Activated naive CD4-positive, alpha-beta T cell treated with anti-CD3 and anti-CD28 coated beads, Interleukin-2, amount 50 U/mL, for 72 hours (primary cell): ENCODE results near the gene ZAR1L. TPM values are rescaled to one million over a fixed set of nuclear protein-coding genes. Genes with fewer than 3 reads are reported as not detected.
"Not testable (repeated sequence)": the region's sequence is repeated elsewhere in the genome, so short reads cannot be mapped to it uniquely, and the experiment has no call there.

ENCODE experiments used
- ATAC-seq, 2 donors: fragments of 150-1000 bp; cut with Tn5 transposase; 2 replicates each; pipeline ENCODE4 v1.10.0; 2021; ENCODE audit warnings: mild to moderate bottlenecking in 2 of 2, moderate library complexity in 2 of 2
- DNase-seq, 2 donors: peaks; one replicate each; pipeline ENCODE4 v3.0.0; 2021 to 2022; ENCODE audit warnings: low spot score in 2 of 2
- H3K27ac Mint-ChIP-seq, 2 donors: one replicate each; pipeline ENCODE4 v1.8.0; 2022; ENCODE audit warnings: mild to moderate bottlenecking in 2 of 2, mixed read lengths in 2 of 2
- H3K36me3 Mint-ChIP-seq, 2 donors: one replicate each; pipeline ENCODE4 v1.8.0; 2022; ENCODE audit warnings: mixed read lengths in 2 of 2
- H3K9me3 Mint-ChIP-seq, 2 donors: one replicate each; pipeline ENCODE4 v1.8.0; 2022; ENCODE audit warnings: mixed read lengths in 2 of 2
- total RNA-seq, 2 donors: library from RNA; stranded (reverse); gene quantifications; one replicate each; pipeline ENCODE4 v1.2.3, GENCODE V29; 2022

ZAR1L gene
- not detected for total RNA-seq

DNA sequence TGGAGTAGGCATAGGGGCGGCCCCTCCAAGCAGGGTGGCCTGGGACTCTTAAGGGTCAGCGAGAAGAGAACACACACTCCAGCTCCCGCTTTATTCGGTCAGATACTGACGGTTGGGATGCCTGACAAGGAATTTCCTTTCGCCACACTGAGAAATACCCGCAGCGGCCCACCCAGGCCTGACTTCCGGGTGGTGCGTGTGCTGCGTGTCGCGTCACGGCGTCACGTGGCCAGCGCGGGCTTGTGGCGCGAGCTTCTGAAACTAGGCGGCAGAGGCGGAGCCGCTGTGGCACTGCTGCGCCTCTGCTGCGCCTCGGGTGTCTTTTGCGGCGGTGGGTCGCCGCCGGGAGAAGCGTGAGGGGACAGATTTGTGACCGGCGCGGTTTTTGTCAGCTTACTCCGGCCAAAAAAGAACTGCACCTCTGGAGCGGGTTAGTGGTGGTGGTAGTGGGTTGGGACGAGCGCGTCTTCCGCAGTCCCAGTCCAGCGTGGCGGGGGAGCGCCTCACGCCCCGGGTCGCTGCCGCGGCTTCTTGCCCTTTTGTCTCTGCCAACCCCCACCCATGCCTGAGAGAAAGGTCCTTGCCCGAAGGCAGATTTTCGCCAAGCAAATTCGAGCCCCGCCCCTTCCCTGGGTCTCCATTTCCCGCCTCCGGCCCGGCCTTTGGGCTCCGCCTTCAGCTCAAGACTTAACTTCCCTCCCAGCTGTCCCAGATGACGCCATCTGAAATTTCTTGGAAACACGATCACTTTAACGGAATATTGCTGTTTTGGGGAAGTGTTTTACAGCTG lies at the start of gene ZAR1L, which contains the start of gene BRCA2:
Gene ZAR1L, minus strand, starts transcription at position 126 of the 790 bp plus-strand sequence. CDS start 3,438 bp downstream, outside the sequence.
Gene BRCA2, plus strand, starts transcription at position 271 of the 790 bp plus-strand sequence. CDS start 953 bp downstream, outside the sequence.
- ATAC-seq (peak; percentile 96 to 98), DNase-seq (peak; percentile 81 to 92)
- Mint-ChIP-seq H3K36me3 (peaks cover 11 to 16% of the 10 kb centered on the region in 2 donors), H3K27ac (peak within 1 kb of the TSS; percentile 100), H3K9me3 (no peaks in the 10 kb centered on the region)

DNA sequence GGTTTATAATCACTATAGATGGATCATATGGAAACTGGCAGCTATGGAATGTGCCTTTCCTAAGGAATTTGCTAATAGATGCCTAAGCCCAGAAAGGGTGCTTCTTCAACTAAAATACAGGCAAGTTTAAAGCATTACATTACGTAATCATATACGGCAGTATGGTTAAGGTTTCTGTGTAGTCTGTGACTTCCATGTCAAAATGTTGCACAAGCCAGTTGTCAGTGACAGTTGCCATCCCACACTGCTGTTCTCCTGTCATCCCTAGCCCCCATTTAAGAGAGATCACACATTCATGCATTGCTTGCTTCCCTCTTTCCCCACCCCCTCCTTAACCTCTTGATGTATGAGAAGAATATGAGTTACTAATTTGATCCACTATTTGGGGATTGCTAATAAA lies 47.4 kb upstream of the ZAR1L start:
- ATAC-seq = no peak
- no peak for DNase-seq
- Mint-ChIP-seq H3K9me3 (no peaks in the 10 kb centered on the region), H3K27ac (no peak overlapping the region), H3K36me3 (peaks cover 0 to 15% of the 10 kb centered on the region in 2 donors)

DNA sequence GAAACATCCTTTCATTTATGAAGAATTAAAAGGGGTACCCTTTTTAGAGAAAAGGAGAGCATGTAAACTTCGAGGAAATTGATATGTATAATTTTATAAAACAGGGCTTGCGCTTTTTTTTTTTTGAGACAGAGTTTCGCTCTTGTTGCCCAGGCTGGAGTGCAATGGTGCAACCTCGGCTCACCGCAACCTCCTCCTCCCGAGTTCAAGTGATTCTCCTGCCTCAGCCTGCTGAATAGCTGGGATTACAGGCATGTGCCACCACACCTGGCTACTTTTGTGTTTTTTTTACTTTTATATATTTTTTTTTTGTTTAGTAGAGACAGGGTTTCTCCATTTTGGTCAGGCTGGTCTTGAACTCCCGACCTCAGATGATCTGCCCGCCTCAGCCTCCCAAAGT lies 40.8 kb upstream of the ZAR1L start:
- not testable (repeated sequence) for ATAC-seq, H3K27ac Mint-ChIP-seq, H3K9me3 Mint-ChIP-seq, DNase-seq
- peaks cover 5 to 16% of the 10 kb centered on the region in 2 donors for H3K36me3 Mint-ChIP-seq

- no peak for DNase-seq
- no peak for ATAC-seq
- H3K27ac Mint-ChIP-seq = no peak overlapping the region
- H3K9me3 Mint-ChIP-seq = no peaks in the 10 kb centered on the region
- H3K36me3 Mint-ChIP-seq = peaks cover 16 to 25% of the 10 kb centered on the region in 2 donors
Measured at GRCh38 chr13:32354040-32354439, 38.9 kb upstream of the ZAR1L start.

DNA sequence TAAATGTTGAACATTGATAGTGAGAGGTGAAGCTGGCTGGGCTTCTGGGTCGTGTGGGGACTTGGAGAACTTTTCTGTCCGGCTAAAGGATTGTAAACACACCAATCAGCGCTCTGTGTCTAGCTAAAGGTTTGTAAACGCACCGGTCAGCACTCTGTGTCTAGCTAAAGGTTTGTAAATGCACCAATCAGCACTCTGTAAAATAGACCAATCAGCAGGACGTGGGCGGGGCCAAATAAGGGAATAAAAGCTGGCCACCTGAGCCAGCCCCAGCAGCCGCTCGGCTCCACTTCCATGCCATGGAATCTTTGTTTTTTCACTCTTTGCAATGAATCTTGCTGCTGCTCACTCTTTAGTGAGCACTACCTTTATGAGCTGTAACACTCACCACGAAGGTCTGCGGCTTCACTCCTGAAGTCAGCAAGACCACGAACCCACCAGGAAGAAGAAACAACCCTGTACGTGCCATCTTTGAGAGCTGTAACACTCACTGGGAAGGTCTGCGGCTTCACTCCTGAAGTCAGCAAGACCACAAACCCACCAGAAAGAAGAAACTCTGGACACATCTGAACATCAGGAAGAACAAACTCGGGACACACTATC lies 35.8 kb upstream of the ZAR1L start:
- DNase-seq, H3K9me3 Mint-ChIP-seq: not testable (repeated sequence)
- Mint-ChIP-seq H3K27ac (peak overlapping the region in 1 of 2 donors; percentile 44), H3K36me3 (peaks cover 23 to 28% of the 10 kb centered on the region in 2 donors)
- peak in 1 of 2 donors; percentile 16 for ATAC-seq

- no peak overlapping the region for H3K27ac Mint-ChIP-seq
Measured at GRCh38 chr13:32347651-32348050, 32.5 kb upstream of the ZAR1L start.

DNA sequence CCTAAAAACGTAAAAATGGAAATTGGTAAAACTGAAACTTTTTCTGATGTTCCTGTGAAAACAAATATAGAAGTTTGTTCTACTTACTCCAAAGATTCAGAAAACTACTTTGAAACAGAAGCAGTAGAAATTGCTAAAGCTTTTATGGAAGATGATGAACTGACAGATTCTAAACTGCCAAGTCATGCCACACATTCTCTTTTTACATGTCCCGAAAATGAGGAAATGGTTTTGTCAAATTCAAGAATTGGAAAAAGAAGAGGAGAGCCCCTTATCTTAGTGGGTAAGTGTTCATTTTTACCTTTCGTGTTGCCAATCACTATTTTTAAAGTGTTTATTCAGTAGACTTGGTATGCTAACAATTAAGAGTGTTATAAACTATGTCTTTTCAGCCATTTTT lies 25.8 kb upstream of the ZAR1L start:
- ATAC-seq (no peak), DNase-seq (no peak)
- Mint-ChIP-seq H3K36me3 (peaks cover 19 to 33% of the 10 kb centered on the region in 2 donors), H3K27ac (no peak overlapping the region), H3K9me3 (no peaks in the 10 kb centered on the region)

More at GRCh38 chr13:32347651-32348050, 32.5 kb upstream of the ZAR1L start:
- Mint-ChIP-seq H3K36me3 (peaks cover 23 to 28% of the 10 kb centered on the region in 2 donors), H3K9me3 (no peaks in the 10 kb centered on the region)
- DNase-seq = no peak
- ATAC-seq = no peak

DNA sequence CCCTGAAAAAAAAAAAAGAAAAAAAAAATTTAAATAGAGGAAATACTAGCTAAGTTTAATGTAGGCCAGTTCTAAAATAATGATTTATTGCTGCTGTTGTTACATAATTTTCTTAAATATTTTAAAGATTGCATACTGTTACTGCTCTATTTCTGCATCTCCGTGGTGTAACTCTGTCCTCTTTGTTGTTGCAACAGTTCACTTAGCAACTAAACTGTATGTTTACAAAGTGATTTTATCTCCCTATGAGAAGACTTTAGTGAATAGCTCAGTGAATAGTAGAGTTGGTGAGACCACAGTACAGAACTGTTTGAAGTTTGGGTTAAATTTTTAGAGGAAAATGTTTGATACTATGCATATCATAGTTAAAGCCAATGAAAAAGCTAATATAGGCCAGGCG lies 19.5 kb upstream of the ZAR1L start:
- Mint-ChIP-seq H3K27ac (no peak overlapping the region), H3K36me3 (peaks cover 47 to 75% of the 10 kb centered on the region in 2 donors), H3K9me3 (peaks cover 0 to 4% of the 10 kb centered on the region in 2 donors)
- DNase-seq (no peak), ATAC-seq (no peak)

DNA sequence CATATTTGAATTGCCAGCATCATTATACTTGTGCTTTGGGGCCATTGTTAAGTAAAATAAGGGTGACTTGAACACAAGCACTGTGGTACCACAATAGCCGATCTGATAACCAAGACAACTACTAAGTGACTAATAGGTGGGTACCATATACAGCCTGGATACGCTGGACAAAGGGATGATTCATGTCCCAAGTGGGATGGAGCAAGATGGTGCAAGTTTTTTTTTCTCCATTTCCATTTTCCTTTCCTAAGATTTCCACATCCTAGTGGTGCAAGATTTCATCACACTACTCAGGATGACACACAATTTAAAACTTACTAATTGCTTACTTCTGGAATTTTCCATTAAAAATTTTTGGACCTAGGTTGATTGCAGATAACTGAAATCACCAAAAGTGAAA lies 15.3 kb upstream of the ZAR1L start:
- peaks cover 34 to 53% of the 10 kb centered on the region in 2 donors for H3K36me3 Mint-ChIP-seq
- ATAC-seq (no peak), DNase-seq (no peak)
- peaks cover 0 to 4% of the 10 kb centered on the region in 2 donors for H3K9me3 Mint-ChIP-seq
- no peak overlapping the region for H3K27ac Mint-ChIP-seq

DNA sequence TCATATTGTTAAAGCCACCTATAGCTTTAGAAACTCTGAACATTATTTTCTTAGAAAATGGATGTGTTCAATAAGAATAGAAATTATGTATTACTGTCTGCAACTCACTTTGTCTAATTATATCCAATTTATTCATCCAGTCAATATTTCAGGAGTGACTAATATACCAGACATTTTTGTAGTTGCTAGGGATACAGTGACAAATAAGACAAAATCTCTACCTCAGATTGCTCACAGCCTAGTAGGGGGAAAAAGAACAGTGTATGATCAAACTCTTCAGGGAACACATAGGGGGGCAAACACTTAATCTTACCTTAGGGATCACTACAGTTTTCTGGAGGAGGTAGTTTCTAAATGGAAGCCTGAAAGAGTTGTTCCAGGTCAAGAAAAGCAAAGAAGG lies 8.7 kb upstream of the ZAR1L start:
- H3K36me3 Mint-ChIP-seq = peaks cover 4 to 22% of the 10 kb centered on the region in 2 donors
- ATAC-seq (no peak), DNase-seq (no peak)
- no peaks in the 10 kb centered on the region for H3K9me3 Mint-ChIP-seq
- H3K27ac Mint-ChIP-seq = no peak overlapping the region

- peaks cover 7 to 14% of the 10 kb centered on the region in 2 donors for H3K36me3 Mint-ChIP-seq
- DNase-seq (no peak), ATAC-seq (no peak)
- no peaks in the 10 kb centered on the region for H3K9me3 Mint-ChIP-seq
- no peak overlapping the region for H3K27ac Mint-ChIP-seq
Measured at GRCh38 chr13:32320528-32320927, 5.4 kb upstream of the ZAR1L start.

- peaks cover 14 to 16% of the 10 kb centered on the region in 2 donors for H3K36me3 Mint-ChIP-seq
- DNase-seq = no peak
- H3K9me3 Mint-ChIP-seq = no peaks in the 10 kb centered on the region
- no peak for ATAC-seq
- H3K27ac Mint-ChIP-seq = no peak overlapping the region
Measured at GRCh38 chr13:32317716-32318465, 2.7 kb upstream of the ZAR1L start.

- Mint-ChIP-seq H3K27ac (peak overlapping the region; percentile 87 to 100), H3K9me3 (no peaks in the 10 kb centered on the region), H3K36me3 (peaks cover 14 to 16% of the 10 kb centered on the region in 2 donors)
- no peak for ATAC-seq
- DNase-seq = no peak
Measured at GRCh38 chr13:32316501-32316900, 1.3 kb upstream of the ZAR1L start.

GRCh38 chr13:32316028-32316339 lies 821 bp upstream of the ZAR1L start:
- ATAC-seq = peak; percentile 29 to 46

GRCh38 chr13:32314271-32315237 lies 609 bp downstream of the ZAR1L start:
- DNase-seq (peak in 1 of 2 donors; percentile 61), ATAC-seq (peak; percentile 61 to 66)
- Mint-ChIP-seq H3K9me3 (no peaks in the 10 kb centered on the region), H3K36me3 (peaks cover 6 to 16% of the 10 kb centered on the region in 2 donors), H3K27ac (peak overlapping the region; percentile 100)

More at GRCh38 chr13:32316028-32316339, 821 bp upstream of the ZAR1L start:
- peaks cover 14 to 16% of the 10 kb centered on the region in 2 donors for H3K36me3 Mint-ChIP-seq
- no peaks in the 10 kb centered on the region for H3K9me3 Mint-ChIP-seq
- DNase-seq = no peak
- H3K27ac Mint-ChIP-seq = peak overlapping the region; percentile 100
